ENCODE measurements around the gene NUAK1.

NUAK1 gene

DNA sequence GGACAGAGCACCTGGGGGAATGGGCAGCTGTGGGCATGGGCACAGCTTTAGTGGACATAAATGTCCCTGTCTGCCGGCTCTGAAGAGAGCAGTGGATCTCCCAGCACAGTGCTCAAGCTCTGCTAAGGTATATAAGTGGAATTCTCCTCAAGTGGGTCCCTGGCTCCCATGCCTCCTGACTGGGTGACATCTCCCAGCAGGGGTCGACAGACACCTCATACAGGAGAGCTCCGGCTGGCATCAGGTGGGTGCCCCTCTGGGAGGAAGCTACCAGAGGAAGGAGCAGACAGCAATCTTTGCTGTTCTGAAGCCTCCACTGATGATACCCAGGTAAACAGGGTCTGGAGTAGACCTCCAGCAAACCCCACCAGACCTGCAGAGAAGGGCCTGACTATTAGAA is 25.0 kb upstream of the NUAK1 start:
- TF ChIP-seq, protein P1, sequence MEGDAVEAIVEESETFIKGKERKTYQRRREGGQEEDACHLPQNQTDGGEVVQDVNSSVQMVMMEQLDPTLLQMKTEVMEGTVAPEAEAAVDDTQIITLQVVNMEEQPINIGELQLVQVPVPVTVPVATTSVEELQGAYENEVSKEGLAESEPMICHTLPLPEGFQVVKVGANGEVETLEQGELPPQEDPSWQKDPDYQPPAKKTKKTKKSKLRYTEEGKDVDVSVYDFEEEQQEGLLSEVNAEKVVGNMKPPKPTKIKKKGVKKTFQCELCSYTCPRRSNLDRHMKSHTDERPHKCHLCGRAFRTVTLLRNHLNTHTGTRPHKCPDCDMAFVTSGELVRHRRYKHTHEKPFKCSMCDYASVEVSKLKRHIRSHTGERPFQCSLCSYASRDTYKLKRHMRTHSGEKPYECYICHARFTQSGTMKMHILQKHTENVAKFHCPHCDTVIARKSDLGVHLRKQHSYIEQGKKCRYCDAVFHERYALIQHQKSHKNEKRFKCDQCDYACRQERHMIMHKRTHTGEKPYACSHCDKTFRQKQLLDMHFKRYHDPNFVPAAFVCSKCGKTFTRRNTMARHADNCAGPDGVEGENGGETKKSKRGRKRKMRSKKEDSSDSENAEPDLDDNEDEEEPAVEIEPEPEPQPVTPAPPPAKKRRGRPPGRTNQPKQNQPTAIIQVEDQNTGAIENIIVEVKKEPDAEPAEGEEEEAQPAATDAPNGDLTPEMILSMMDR (IDR thresholded peaks at IDR 0.05; ENCODE audit: low read depth, low read length, poor library complexity, severe bottlenecking), result no peak
- TF ChIP-seq EZH2phosphoT487 (IDR thresholded peaks at IDR 0.05; ENCODE audit: borderline replicate concordance, low read length), result no peak
- H3K4me3 ChIP-seq (ENCODE audit: low read length), result no peak overlapping the region
- H3K9me3 ChIP-seq (ENCODE audit: control insufficient read depth, insufficient read depth, low read length), result no peaks in the 10 kb centered on the region
- H3K9me2 ChIP-seq (replicated peaks; ENCODE audit: control insufficient read depth, low read length), result no peaks in the 10 kb centered on the region
- H4K20me1 ChIP-seq (ENCODE audit: control insufficient read depth, insufficient read depth, low read depth, low read length), result no peaks in the 10 kb centered on the region
- H3K79me2 ChIP-seq (ENCODE audit: control insufficient read depth, low read length), result no peaks in the 10 kb centered on the region
- no peak overlapping the region for H3K27ac ChIP-seq (ENCODE audit: low read depth, low read length)
- H3K4me2 ChIP-seq (ENCODE audit: low read length), result no peak overlapping the region
- no peaks in the 10 kb centered on the region for H3F3A ChIP-seq (ENCODE audit: control insufficient read depth, insufficient read depth)
- H3K27me3 ChIP-seq (ENCODE audit: control insufficient read depth, low read length), result no peaks in the 10 kb centered on the region
- no peaks in the 10 kb centered on the region for H3K4me1 ChIP-seq (ENCODE audit: control insufficient read depth, low read length)
- H3K36me3 ChIP-seq (ENCODE audit: control insufficient read depth, low read length), result no peaks in the 10 kb centered on the region

DNA sequence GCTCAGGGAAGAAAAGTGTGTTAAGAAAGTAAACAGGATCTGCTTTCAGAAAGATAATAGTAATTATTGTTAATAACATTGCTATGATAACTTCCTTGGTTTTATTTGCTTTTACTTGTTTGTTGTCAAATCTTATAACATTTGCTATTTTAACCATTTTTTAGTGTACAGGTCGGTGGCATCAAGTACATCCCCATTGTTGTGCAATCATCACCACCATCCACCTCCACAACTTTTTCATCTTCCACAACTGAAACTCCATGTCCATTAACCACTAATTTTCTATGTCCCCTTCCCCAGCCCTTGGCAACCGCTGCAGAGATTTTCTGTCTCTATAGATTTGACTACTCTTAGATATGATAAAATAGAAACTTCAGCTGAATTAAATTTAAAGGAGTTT is 22.7 kb upstream of the NUAK1 start:
- Histone ChIP-seq H3K4me2 (ENCODE audit: low read length) (no peak overlapping the region), H4K20me1 (ENCODE audit: control insufficient read depth, insufficient read depth, low read depth, low read length) (no peaks in the 10 kb centered on the region), H3K9me2 (replicated peaks; ENCODE audit: control insufficient read depth, low read length) (no peaks in the 10 kb centered on the region), H3K27me3 (ENCODE audit: control insufficient read depth, low read length) (no peaks in the 10 kb centered on the region), H3K4me3 (ENCODE audit: low read length) (no peak overlapping the region), H3K36me3 (ENCODE audit: control insufficient read depth, low read length) (no peaks in the 10 kb centered on the region), H3F3A (ENCODE audit: control insufficient read depth, insufficient read depth) (no peaks in the 10 kb centered on the region), H3K27ac (ENCODE audit: low read depth, low read length) (no peak overlapping the region), H3K79me2 (ENCODE audit: control insufficient read depth, low read length) (no peaks in the 10 kb centered on the region), H3K9me3 (ENCODE audit: control insufficient read depth, insufficient read depth, low read length) (no peaks in the 10 kb centered on the region), H3K4me1 (ENCODE audit: control insufficient read depth, low read length) (no peaks in the 10 kb centered on the region)
- no peak for TF ChIP-seq EZH2phosphoT487 (IDR thresholded peaks at IDR 0.05; ENCODE audit: borderline replicate concordance, low read length)

DNA sequence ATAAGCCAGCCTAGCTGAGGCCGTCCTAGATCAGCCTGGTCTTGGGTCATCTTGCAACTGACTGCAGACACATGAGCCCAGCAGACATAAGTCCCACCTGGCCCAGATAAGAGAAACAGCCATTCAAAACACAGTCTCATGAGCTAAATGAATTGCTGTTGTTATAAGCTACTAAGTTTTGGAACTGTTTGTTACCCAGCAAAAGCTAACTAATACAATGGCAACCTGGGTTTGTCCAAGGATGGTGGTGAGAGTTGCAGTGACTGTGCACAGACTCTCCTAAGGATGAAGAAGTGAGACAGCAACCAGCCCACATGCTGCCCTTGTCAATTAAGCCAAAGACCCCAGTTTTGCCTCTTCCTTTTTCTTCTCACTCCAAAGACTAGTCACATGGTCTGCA is 22.2 kb upstream of the NUAK1 start:
- no peak for TF ChIP-seq EZH2phosphoT487 (IDR thresholded peaks at IDR 0.05; ENCODE audit: borderline replicate concordance, low read length)
- no peaks in the 10 kb centered on the region for H3K27me3 ChIP-seq (ENCODE audit: control insufficient read depth, low read length)
- no peak overlapping the region for H3K27ac ChIP-seq (ENCODE audit: low read depth, low read length)

DNA sequence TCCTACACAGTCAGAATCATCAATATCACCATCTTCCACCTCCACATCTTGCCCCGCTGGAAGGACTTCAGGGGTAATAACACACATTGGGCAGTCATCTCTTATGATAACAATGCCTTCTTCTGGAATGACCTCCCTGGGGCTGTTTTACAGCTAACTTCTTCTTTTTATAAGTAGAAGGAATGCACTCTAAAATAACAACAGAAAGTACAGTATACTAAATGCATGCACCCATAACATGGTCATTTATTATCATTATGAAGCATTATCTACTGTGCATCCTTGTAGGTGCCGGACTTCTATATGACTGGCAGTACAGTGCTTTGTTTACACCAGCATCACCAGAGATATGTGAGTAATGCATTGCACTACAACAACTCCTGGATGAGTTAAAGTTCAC is 19.0 kb upstream of the NUAK1 start:
- H3K36me3 ChIP-seq (ENCODE audit: control insufficient read depth, low read length), result no peaks in the 10 kb centered on the region
- no peaks in the 10 kb centered on the region for H3K79me2 ChIP-seq (ENCODE audit: control insufficient read depth, low read length)
- H3K27ac ChIP-seq (ENCODE audit: low read depth, low read length), result no peak overlapping the region
- no peaks in the 10 kb centered on the region for H3K9me2 ChIP-seq (replicated peaks; ENCODE audit: control insufficient read depth, low read length)
- no peaks in the 10 kb centered on the region for H3K27me3 ChIP-seq (ENCODE audit: control insufficient read depth, low read length)
- no peak overlapping the region for H3K4me2 ChIP-seq (ENCODE audit: low read length)
- no peaks in the 10 kb centered on the region for H3K4me1 ChIP-seq (ENCODE audit: control insufficient read depth, low read length)
- no peak for TF ChIP-seq EZH2phosphoT487 (IDR thresholded peaks at IDR 0.05; ENCODE audit: borderline replicate concordance, low read length)
- TF ChIP-seq, protein P1 (IDR thresholded peaks at IDR 0.05; ENCODE audit: low read depth, low read length, poor library complexity, severe bottlenecking), result no peak
- no peaks in the 10 kb centered on the region for H3K9me3 ChIP-seq (ENCODE audit: control insufficient read depth, insufficient read depth, low read length)
- H3K4me3 ChIP-seq (ENCODE audit: low read length), result no peak overlapping the region
- H4K20me1 ChIP-seq (ENCODE audit: control insufficient read depth, insufficient read depth, low read depth, low read length), result no peaks in the 10 kb centered on the region
- no peaks in the 10 kb centered on the region for H3F3A ChIP-seq (ENCODE audit: control insufficient read depth, insufficient read depth)

More for the DNA sequence above, 22.2 kb upstream of the NUAK1 start:
- Histone ChIP-seq H3F3A (ENCODE audit: control insufficient read depth, insufficient read depth) (no peaks in the 10 kb centered on the region), H3K9me2 (replicated peaks; ENCODE audit: control insufficient read depth, low read length) (no peaks in the 10 kb centered on the region), H3K4me1 (ENCODE audit: control insufficient read depth, low read length) (no peaks in the 10 kb centered on the region), H3K4me3 (ENCODE audit: low read length) (no peak overlapping the region), H4K20me1 (ENCODE audit: control insufficient read depth, insufficient read depth, low read depth, low read length) (no peaks in the 10 kb centered on the region), H3K36me3 (ENCODE audit: control insufficient read depth, low read length) (no peaks in the 10 kb centered on the region), H3K4me2 (ENCODE audit: low read length) (no peak overlapping the region), H3K9me3 (ENCODE audit: control insufficient read depth, insufficient read depth, low read length) (no peaks in the 10 kb centered on the region), H3K79me2 (ENCODE audit: control insufficient read depth, low read length) (no peaks in the 10 kb centered on the region)

Measured in DOHH2 (cell line).